Inflammatory macrophage treated with lipopolysaccharide for 4 hours (primary cell): ENCODE data around the gene CCDC127.
"Not testable (repeated sequence)": the region's sequence is repeated elsewhere in the genome, so short reads cannot be mapped to it uniquely, and the experiment has no call there.

Experiments used
- DNase-seq: peaks from one replicate; pipeline ENCODE4 v3.0.0-alpha.2; 2020

Gene CCDC127

GRCh38 chr5:200985-201384 lies 17.0 kb downstream of the CCDC127 start:
- DNase-seq = no peak

- DNase-seq = no peak
These were observed 17.9 kb downstream of the CCDC127 start for GRCh38 chr5:199950-200645.

- DNase-seq = no peak
These were observed 18.6 kb downstream of the CCDC127 start for GRCh38 chr5:199197-199949.

GRCh38 chr5:198516-199196 lies 19.3 kb downstream of the CCDC127 start:
- DNase-seq = no peak

GRCh38 chr5:197892-198489 lies 20.0 kb downstream of the CCDC127 start:
- no peak for DNase-seq

GRCh38 chr5:197031-197430 lies 20.9 kb downstream of the CCDC127 start:
- not testable (repeated sequence) for DNase-seq

GRCh38 chr5:196350-196749 lies 21.6 kb downstream of the CCDC127 start:
- DNase-seq = no peak

GRCh38 chr5:195401-196160 lies 22.4 kb downstream of the CCDC127 start:
- no peak for DNase-seq

GRCh38 chr5:194603-195209 lies 23.2 kb downstream of the CCDC127 start:
- no peak for DNase-seq

- DNase-seq = no peak
These were observed 23.9 kb downstream of the CCDC127 start for GRCh38 chr5:194102-194501.

- no peak for DNase-seq
These were observed 24.8 kb downstream of the CCDC127 start for GRCh38 chr5:192970-193831.

- DNase-seq = no peak
These were observed 25.3 kb downstream of the CCDC127 start for GRCh38 chr5:192691-192969.

GRCh38 chr5:191949-192690 lies 25.8 kb downstream of the CCDC127 start:
- no peak for DNase-seq

GRCh38 chr5:191036-191948 lies 26.7 kb downstream of the CCDC127 start, which contains the start of gene LRRC14B:
Gene LRRC14B (plus strand): TSS chr5:191495. CDS start chr5:191539, 44 bp downstream.
- DNase-seq = no peak

GRCh38 chr5:190366-191035 lies 27.5 kb downstream of the CCDC127 start:
- no peak for DNase-seq

- DNase-seq = no peak
These were observed 28.0 kb downstream of the CCDC127 start for GRCh38 chr5:189976-190365.

GRCh38 chr5:189486-189885 lies 28.5 kb downstream of the CCDC127 start:
- DNase-seq = no peak

- peak; percentile 77 for DNase-seq
These were observed 29.2 kb downstream of the CCDC127 start for GRCh38 chr5:188488-189481.
